NCI-H2171 (cell line): ENCODE results near the gene NAV3.

Experiments used
- DNase-seq: peaks from one replicate; lab custom pipeline; 2025; lab: John Stamatoyannopoulos, UW

The NAV3 gene

DNA sequence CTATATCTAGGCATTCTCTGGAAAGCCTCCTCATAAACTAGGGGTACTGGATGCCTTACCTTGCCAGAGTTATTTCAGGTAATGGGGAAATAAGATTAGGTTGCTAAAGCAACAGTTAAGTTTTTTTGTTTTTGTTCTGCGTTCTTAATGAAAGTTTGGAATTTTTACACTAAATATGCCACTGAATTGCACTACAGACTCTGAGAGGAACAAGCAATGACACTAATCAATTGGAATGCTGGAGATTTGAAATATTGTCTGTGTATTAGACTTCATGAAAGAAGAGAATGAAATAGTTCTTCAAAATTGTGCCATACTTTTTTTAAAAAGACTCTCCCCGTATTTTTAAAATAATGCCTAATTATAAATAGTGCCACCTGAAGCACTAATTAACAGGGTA lies 287.8 kb downstream of the NAV3 start:
- DNase-seq, result no peak

DNA sequence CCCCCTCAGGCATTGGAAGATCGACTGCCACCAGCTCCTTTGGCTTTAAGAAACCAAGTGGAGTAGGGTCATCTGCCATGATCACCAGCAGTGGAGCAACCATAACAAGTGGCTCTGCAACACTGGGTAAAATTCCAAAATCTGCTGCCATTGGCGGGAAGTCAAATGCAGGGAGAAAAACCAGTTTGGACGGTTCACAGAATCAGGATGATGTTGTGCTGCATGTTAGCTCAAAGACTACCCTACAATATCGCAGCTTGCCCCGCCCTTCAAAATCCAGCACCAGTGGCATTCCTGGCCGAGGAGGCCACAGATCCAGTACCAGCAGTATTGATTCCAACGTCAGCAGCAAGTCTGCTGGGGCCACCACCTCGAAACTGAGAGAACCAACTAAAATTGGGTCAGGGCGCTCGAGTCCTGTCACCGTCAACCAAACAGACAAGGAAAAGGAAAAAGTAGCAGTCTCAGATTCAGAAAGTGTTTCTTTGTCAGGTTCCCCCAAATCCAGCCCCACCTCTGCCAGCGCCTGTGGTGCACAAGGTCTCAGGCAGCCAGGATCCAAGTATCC lies 288.7 kb downstream of the NAV3 start:
- DNase-seq, result no peak

DNA sequence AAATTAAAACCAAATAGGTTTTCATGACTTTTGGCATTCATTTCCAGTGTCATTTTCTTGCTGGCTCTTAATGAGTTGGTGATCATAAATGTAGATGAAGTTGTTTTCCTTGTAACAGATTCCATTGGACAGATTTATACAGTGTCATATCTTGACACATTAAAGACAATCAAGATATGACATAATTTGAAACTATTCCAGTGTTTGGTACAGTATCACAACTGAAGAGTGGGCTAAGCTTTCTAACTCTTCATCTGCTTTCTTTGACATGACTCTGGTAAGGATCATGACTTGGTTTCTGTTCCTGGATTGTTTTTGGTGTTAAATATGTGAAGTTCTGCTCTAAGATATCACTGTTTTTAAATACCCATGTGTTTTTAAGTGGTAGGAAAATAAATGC lies 289.6 kb downstream of the NAV3 start:
- no peak for DNase-seq

DNA sequence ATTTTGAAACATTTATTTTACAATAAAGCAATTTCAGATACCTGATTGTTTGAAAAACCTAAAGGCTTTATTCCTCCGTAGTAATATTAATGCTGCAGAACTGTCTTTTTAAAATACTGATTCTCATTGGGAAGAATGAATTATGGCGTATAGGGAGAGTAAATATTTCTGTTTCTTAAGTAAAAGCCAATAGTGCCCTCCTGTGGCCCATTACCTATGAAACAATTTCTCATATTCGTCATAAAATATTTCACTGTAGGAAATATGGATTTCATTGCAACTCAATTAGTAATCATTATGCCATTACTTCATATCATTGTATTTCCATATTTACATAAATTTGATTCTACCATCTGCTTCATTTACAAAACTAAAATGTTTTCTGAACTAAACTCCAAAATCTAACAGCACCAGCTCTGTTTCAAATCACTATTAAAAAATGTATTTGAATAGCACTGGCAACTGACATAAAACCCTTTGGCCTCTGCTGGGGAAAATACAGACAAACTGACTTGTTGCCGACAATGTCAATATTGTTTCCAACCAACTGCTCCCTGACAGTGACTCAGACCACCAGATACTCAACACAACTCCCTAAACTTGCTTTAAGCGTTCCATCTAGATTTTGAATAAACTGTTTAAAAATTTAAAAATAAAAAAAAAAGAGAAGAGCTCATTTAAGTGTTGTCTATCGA lies 290.3 kb downstream of the NAV3 start:
- no peak for DNase-seq

DNA sequence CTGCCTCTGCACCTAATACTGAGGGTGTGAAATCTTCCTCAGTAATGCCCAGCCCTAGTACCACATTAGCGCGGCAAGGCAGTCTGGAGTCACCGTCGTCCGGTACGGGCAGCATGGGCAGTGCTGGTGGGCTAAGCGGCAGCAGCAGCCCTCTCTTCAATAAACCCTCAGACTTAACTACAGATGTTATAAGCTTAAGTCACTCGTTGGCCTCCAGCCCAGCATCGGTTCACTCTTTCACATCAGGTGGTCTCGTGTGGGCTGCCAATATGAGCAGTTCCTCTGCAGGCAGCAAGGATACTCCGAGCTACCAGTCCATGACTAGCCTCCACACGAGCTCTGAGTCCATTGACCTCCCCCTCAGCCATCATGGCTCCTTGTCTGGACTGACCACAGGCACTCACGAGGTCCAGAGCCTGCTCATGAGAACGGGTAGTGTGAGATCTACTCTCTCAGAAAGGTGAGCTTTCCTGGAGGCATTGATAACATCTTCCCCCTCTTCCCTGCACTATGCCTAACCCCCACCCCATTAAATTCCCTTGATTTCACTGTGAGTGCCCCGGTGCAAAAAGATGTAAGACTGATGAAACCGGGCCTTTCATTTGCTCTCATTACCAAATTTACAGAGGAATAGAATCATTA lies 291.4 kb downstream of the NAV3 start:
- no peak for DNase-seq

DNA sequence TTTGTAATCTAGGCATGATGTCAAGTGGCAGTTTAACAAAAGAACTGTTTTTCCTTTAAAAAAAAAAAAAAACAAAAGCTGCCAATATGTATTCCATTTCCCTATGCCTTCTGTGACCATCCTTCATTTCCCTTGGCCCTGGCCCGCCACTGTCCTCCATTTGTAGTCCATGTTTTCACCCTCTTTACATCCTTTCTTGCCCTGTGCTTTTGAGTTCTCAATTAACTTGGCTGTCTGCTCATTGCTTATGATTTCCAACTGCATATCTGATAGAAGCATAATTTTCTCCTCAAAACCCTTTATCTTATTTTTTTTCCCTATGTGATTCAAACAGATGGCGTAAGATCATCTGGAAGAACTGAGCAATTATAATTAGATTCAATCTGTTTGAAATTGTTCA lies 297.5 kb downstream of the NAV3 start:
- no peak for DNase-seq

DNA sequence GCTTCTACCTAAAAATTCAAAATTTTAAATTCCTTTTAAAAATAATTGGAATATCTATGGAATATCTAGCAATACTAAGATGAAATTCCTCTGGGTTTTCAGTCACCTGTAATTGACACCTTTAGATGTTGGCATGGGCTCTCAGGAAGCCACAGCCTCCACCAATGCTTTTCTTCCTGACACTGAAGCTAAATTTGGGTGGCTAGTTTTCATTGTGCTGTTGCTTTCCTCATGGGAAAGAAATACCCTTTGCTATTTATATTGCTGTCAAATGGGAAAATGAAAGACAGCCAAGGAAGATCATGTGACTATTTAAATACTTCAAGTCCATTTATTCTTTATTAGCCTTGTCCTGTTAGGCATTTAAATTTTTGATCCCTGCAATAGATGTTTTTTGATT lies 313.0 kb downstream of the NAV3 start:
- DNase-seq, result no peak

DNA sequence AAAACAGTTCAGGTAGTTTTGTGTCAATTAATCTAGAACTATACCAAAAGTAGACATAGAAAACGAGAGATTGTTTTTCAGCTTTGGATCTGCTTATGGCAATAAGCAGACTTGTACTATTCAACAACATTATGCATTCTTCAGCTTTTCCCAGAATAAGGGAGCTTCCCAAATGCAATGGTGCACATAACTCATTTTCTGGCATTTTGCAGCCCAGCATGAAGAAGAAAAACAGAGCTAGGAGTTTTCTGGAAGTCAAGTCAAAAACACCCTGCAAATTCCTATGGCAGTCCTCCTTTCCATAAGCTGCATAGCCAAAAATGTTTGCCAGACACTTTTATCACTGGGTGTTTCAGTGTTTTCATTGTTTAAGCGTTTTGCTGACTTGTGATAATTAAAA lies 314.7 kb downstream of the NAV3 start:
- DNase-seq, result no peak

DNA sequence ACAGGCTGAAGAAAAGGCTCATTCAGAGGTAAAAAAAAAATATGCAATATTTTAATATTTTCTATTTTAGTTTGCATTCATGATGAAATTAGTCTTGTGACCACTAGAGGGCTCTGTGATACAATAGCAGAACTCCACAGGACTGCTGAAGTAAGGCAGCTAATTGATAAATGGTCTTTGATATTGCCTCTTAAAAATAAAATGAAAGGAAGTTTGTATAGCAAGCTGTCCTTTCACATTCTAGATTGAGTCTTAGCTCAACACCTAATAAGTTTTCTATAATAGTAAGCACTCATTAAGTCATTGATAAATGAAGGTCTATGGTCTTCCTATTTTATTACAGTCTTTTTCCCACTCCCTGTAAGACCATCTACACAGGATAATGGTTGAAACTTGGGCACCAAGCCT lies 315.7 kb downstream of the NAV3 start:
- peak; percentile 41 for DNase-seq

DNA sequence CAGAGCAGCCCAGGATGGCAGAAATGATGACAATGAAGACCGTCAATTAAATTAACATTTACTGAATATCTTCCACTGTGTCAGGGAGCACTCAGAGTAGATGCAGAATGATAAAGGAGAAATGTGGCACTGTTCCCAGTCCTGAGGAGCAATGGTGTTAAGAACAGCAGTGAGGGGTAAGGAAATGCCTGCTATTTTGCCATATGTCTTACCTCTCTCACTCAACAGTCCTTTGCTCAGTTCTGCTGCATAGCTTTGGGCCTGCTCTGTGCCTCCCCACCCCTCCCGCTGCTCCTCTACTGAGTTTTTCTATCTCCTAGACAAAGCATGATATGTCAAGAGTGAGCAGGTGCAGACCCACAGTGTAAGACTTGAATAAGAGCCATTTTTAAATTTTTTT lies 318.8 kb downstream of the NAV3 start:
- peak; percentile 77 for DNase-seq

DNA sequence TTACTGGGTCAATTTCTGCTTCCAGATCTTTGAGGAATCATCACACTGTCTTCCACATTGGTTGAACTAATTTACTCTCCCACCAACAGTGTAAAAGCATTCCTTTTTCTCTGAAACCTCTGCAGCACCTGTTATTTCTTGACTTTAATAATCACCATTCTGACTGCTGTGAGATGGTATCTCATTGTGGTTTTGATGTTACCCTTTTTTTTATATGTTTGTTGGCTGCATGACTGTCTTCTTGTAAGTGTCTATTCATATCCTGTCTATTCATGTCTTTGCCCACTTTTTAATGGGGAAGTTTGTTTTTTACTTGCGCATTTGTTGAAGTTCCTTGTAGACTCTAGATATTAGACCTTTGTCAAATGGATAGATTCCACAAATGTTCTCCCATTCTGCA lies 324.9 kb downstream of the NAV3 start:
- DNase-seq, result no peak

DNA sequence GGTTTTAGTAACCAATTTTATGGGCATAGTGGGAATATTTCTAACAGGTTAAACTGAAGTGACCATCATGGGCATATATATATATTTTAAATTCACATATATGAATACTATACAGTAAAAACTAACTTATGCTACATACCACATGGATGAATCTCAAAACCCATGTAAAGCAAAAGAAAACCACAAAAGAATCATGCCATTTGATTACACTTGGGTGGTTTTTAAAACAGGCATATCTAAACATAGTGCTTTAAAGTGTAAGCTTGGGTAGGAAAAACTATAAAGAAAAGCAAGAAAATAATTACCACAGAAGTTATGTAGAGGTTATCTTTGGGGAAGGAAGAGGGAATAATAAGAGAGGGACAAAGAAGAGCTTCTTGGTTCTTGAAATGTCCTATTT lies 326.1 kb downstream of the NAV3 start:
- no peak for DNase-seq

DNA sequence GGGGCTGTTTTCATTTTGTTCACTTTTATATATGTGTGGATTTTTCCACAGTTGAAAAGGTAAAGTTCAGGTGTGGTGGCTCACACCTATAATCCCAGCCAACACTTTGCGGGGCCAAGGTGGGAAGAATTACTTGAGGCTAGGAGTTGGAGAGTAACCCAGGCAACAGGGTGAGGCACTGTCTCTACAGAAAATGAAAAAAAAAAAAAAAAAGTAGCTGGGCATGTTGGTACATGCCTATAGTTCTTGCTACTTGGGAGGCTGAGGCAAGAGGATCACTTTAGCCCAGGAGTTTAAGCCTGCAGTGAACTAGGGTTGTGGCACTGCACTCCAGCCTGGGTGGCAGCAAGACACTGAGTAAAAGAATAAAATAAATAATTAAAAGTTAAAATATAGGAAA lies 326.5 kb downstream of the NAV3 start:
- DNase-seq, result no peak

DNA sequence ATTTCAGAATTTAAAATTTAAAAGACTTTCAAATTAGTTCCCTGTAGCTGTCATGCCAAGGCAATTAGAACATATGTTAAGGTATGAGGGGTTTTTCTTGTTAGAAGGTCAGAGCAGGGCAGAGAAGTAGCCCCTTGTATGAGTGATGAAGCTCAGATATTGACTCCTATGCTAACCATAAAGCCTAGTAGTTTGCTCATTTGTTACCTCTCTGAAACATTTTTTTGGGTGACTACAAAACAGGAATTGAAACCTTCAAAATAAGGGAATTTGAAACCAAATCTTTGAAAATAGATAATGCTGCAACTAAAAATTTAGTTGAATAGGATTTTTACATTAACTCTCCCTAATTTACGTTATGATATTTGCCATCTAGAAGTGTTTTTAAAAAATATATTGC lies 333.5 kb downstream of the NAV3 start:
- DNase-seq, result no peak

DNA sequence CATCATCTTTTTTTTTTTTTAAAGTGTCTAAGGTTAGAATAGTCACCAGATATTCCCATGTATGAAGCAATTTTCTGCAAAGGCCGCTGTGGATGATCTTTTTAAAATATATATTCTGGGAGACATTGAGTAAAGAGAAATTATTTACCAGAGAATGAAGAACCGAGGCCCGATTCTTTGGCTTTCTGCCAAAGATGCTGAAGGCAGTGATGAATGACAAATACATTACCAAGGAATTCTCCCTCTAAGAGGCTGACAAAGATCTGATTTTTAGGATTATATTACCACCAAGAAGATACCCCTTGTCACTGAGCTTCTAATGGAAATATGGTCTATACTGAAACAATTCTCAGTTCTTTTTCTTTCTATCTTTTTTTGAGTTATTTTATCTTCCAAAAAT lies 336.8 kb downstream of the NAV3 start:
- peak; percentile 41 for DNase-seq

DNA sequence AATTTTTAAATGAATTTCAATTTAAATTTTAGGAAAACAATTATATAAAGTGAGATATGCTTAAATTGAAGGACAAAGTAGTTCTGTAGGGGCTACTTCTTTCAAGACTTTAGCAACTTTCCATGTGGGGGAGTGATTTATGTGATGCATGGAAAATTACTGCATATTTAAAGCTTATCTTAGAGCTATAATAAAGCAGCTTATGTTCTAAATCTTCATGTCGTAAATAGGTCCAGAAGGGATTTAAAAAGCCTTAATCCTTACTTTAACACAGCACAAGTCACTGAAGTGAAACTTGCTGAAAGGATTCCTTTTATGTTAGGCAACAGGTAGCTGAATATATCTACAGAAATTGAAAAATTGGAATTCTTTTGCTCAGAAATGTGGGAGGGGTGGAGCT lies 340.4 kb downstream of the NAV3 start:
- no peak for DNase-seq

DNA sequence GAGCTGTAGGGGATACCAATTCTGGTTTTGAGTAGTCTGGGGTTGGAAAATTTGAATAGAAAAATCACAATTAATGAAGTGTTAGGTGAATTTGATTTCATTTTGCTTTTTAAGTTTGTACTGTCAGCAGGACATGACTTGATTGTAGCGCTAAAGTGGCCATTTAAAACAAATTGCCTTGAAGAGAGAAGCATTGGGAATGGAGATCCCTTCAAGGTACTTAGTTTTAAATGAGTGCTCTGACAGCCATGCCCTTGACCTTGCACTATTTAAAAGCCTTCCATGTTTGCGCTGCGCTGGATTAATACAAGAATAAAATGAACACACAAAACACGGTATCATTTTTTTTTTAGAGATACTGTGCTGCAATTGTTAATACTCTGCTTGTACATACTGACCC lies 345.9 kb downstream of the NAV3 start:
- DNase-seq, result no peak

DNA sequence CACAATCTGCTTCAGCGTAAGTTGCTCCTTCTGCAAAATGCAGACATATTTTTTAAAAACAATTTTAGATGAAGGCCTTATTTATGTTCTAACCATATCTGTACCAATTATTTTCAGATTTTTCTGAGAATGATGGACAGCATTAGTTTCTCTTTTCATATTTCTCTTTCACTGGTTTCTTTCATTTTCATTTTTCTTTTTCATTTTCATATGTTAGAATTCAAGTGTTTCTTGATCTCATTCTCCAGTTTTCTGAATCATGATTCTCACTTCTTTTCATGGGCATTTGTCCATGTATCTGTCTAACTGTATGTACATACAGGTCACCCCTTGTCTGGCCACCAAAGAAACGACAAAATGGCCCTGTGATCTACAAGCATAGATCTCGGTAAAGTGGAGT lies 346.6 kb downstream of the NAV3 start:
- no peak for DNase-seq

DNA sequence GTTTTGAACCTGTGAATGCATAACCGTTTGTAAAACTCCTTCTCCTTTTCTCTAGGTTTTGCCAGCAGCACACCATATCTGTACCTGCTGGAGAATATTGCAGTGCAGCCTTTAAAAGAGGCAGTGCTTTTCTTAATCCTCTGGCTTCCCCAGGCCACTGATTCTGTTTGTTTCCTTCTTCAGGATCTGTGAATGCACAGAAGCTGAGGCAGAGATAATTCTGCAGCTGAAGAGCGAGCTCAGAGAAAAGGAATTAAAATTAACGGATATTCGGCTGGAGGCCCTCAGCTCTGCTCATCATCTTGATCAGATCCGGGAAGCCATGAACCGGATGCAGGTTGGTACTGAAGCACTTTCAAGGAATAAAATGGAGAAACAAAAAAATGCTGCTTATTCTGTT lies 348.7 kb downstream of the NAV3 start:
- DNase-seq, result no peak

DNA sequence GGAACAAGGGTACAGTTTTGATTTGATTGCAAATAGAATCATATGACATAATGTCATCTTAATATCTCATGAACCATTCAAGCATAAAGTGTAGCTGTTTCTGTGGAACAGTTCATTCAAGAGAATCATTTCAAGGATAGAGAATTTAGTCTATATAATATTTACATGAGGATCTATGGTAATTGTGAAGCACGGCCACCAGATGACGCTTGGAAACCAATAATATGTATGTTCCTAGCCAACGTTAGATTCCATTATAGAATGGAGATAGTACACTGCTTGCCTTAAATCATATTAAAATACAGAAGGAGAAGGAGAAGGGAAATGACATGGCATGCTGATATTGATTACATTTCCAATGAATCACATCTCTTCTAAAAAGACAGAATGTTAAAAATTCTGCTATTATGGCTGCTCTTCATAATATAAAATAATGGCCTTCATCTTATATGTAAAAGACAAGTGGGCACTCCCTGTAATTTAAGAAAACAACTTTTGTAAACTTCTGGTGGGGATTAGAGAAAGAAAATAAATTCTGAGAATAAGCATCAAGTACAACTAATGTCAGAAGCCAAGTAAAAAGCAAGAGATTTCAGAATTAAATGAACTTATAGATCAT lies 351.0 kb downstream of the NAV3 start:
- peak; percentile 61 for DNase-seq

DNA sequence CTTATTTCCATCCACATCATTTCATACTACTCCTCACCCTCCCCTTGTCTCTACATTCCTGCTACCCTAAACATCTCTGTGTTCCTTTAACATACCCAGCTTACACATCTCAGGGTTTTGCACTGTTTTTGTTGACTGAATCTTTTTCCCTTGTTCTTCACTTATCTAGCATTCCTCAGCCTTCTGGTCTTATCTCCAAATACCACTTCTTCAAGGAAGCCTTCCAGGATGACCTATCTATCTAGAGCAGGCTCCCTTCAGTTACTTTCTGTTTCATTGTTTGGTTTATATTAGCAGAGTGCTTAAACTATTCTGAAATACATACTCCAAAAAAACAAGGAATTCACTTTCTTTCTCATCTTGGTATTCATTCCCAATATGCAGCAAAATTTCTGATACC lies 353.1 kb downstream of the NAV3 start:
- no peak for DNase-seq

DNA sequence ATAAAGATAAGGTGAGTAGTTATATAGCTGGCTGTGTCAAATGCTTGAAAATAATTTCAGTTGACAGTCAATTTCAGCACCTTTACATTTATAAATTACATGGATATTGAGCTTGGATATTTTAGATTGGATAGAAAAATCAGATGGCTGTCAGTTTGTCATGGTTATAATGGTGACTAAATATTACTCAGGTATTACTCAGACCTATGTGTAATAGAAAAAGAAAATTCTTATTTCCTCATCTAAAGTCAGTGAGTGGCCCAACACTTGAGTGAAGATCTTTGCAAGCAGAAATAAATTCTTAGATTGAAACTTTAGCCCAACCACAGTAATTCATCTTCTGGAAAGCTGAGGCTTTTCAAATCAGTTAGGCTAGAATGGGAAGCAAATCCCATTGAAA lies 354.4 kb downstream of the NAV3 start:
- DNase-seq, result no peak

DNA sequence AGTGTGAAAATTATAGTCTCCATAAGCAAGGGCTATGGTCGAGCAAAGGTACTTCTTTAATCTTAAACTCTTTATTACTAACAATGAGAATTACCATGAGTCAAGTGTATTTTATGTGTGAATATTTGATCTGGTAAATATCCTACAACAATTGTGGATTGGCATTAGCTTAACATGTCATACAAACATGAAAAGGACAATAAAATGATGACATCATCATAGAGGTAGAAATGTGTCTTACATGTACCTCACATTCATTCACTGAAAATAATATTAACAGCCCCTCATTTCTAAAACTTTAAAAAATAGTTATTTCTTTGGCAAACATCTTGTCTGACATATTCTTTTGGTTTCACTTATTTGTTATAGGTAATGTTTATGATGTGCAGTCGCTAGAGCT lies 355.0 kb downstream of the NAV3 start:
- no peak for DNase-seq
